Chondrocyte (in vitro differentiated cells): Measurements from ENCODE around the gene CARD19. TPM values are rescaled to one million over a fixed set of nuclear protein-coding genes. Genes with fewer than 3 reads are reported as not detected.

ENCODE experiments used
- DNase-seq: peaks from one replicate; pipeline ENCODE4 v3.0.0; 2021; ENCODE audit warnings: mixed read lengths, low spot score
- H3K27ac Mint-ChIP-seq: one replicate; pipeline ENCODE4 v1.8.0; 2021; ENCODE audit warnings: mild to moderate bottlenecking, moderate library complexity, mixed read lengths; ENCODE audit not compliant: unreplicated experiment
- H3K27me3 Mint-ChIP-seq: 2 replicates; pipeline ENCODE4 v1.8.0; 2021; ENCODE audit warnings: low read depth, mixed read lengths
- H3K36me3 Mint-ChIP-seq: 2 replicates; pipeline ENCODE4 v1.8.0; 2021; ENCODE audit warnings: low read depth, mixed read lengths
- H3K4me1 Mint-ChIP-seq: 2 replicates; pipeline ENCODE4 v1.8.0; 2021; ENCODE audit warnings: low read depth, mild to moderate bottlenecking, mixed read lengths
- H3K4me3 Mint-ChIP-seq: one replicate; pipeline ENCODE4 v1.8.0; 2021; ENCODE audit warnings: mild to moderate bottlenecking, moderate library complexity, mixed read lengths; ENCODE audit not compliant: unreplicated experiment
- H3K9me3 Mint-ChIP-seq: 2 replicates; pipeline ENCODE4 v1.8.0; 2021; ENCODE audit warnings: low read depth, mixed read lengths
- total RNA-seq: library from RNA; stranded (reverse); gene quantifications from 3 replicates; pipeline ENCODE4 v1.2.1, GENCODE V29; 2021
- TF ChIP-seq, protein P1 (sequence below): fragments of 200-600 bp; sonication (generic); IDR thresholded peaks from 2 replicates; pipeline ENCODE4 v1.5.0; 2021; ENCODE audit warnings: antibody characterized with exemption, mild to moderate bottlenecking, moderate library complexity

CARD19 gene
- total RNA-seq, 1 donor from 2014 or later, result 40.5 TPM

DNA sequence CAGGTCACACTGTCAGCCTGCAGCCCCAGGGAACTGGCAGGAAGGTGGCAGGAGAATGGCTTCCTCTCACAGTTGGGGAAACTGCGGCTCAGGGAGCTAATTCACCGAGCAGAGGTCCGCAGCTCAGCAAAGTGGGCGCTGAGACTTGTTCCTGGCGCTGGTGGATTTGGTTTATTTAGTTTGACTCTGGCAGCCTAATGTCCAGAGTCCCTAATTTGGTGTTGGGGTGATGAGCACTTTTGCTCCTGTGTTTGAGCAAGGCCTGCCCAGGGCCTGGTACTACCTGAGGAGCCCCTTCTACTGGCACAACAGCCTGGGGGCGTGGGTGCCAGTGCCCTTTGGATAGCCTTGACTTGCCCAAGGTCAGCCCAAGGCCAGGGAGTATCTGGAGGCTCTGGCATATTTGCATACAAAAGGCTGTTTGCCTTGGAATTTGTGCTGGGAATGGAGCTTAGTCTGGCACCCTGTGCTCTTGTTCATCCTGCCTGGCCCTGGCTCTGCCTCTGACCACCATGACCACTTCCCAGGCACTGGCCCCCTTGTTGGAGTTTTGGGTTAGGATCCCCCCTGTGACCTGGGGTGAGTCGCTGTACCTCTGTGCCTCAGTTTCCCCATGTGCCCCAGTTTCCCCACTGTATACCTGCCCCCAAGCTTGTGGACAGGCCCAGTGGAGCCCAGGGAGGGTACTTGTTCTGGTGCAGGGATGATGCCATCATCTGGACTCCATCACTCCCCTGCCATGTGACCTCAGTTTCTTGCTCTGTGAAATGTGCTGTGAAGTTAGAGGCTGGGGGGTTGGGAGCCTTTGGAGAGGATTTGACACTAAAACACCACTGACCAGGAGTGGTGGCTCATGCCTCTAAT lies 36.1 kb upstream of the CARD19 start:
- Mint-ChIP-seq H3K4me1 (peaks cover 3% of the 10 kb centered on the region), H3K4me3 (no peak overlapping the region)

DNA sequence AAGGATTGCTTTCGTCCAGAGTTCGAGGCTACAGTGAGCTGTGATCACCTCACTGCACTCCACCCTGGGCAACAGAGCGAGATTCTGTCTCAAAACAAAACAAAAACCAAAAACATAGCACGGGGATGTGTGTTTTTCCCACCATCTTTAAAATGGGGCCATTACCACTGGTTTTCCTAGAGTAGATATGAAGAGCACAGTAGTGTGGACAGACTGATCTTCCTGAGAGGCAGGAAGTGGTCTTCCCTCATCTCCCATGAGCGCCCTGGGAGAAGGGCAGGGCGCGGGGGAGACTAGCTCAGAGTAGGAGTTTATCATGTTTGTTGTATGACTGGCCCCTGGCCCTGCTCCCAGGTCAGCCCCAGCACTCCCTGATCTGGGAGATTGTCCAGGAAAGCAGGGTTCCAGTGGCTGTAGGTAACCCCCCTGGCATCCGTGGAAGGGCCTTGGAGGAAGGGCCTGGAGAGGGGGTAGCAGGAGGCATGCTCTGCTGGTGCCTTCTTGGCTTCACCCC lies 35.2 kb upstream of the CARD19 start:
- H3K27ac Mint-ChIP-seq, result no peak overlapping the region

More for the DNA sequence above, 36.1 kb upstream of the CARD19 start:
- no peak for DNase-seq
- H3K36me3 Mint-ChIP-seq, result no peaks in the 10 kb centered on the region
- H3K27ac Mint-ChIP-seq, result no peak overlapping the region
- TF ChIP-seq, protein P1, sequence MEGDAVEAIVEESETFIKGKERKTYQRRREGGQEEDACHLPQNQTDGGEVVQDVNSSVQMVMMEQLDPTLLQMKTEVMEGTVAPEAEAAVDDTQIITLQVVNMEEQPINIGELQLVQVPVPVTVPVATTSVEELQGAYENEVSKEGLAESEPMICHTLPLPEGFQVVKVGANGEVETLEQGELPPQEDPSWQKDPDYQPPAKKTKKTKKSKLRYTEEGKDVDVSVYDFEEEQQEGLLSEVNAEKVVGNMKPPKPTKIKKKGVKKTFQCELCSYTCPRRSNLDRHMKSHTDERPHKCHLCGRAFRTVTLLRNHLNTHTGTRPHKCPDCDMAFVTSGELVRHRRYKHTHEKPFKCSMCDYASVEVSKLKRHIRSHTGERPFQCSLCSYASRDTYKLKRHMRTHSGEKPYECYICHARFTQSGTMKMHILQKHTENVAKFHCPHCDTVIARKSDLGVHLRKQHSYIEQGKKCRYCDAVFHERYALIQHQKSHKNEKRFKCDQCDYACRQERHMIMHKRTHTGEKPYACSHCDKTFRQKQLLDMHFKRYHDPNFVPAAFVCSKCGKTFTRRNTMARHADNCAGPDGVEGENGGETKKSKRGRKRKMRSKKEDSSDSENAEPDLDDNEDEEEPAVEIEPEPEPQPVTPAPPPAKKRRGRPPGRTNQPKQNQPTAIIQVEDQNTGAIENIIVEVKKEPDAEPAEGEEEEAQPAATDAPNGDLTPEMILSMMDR, result no peak
- no peaks in the 10 kb centered on the region for H3K9me3 Mint-ChIP-seq
- peaks cover 13% of the 10 kb centered on the region for H3K27me3 Mint-ChIP-seq

DNA sequence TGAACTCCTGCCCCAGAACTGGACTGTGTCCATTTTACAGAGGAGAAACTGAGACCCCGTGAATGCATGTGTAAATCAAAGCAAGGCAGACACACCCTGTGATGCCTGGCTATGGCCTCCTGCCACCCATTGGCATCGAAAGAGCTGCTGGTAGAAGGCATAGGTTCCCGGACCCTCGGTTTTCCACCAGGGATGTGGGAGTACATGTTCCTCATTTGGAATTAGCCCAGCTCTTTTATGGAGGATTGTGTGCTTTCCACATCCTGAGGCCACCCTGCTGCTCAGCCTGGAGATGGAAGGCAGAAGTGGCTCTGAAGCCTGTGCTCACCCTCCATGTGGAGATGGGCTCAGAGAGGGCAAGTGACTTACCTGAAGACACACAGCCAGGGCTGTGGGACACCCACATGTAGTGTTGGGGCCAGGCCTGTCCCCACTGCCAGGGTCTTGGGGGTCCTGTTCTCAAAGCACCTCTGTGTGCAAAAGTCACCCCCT lies 34.7 kb upstream of the CARD19 start:
- Mint-ChIP-seq H3K9me3 (no peaks in the 10 kb centered on the region), H3K4me3 (no peak overlapping the region), H3K36me3 (no peaks in the 10 kb centered on the region), H3K27me3 (peaks cover 15% of the 10 kb centered on the region), H3K27ac (no peak overlapping the region), H3K4me1 (peaks cover 3% of the 10 kb centered on the region)
- no peak for DNase-seq
- TF ChIP-seq, protein P1, result no peak

More for the DNA sequence above, 35.2 kb upstream of the CARD19 start:
- TF ChIP-seq, protein P1, result no peak
- H3K4me3 Mint-ChIP-seq, result no peak overlapping the region
- H3K9me3 Mint-ChIP-seq, result no peaks in the 10 kb centered on the region
- H3K27me3 Mint-ChIP-seq, result peaks cover 15% of the 10 kb centered on the region
- H3K4me1 Mint-ChIP-seq, result peaks cover 3% of the 10 kb centered on the region
- DNase-seq, result no peak
- no peaks in the 10 kb centered on the region for H3K36me3 Mint-ChIP-seq

DNA sequence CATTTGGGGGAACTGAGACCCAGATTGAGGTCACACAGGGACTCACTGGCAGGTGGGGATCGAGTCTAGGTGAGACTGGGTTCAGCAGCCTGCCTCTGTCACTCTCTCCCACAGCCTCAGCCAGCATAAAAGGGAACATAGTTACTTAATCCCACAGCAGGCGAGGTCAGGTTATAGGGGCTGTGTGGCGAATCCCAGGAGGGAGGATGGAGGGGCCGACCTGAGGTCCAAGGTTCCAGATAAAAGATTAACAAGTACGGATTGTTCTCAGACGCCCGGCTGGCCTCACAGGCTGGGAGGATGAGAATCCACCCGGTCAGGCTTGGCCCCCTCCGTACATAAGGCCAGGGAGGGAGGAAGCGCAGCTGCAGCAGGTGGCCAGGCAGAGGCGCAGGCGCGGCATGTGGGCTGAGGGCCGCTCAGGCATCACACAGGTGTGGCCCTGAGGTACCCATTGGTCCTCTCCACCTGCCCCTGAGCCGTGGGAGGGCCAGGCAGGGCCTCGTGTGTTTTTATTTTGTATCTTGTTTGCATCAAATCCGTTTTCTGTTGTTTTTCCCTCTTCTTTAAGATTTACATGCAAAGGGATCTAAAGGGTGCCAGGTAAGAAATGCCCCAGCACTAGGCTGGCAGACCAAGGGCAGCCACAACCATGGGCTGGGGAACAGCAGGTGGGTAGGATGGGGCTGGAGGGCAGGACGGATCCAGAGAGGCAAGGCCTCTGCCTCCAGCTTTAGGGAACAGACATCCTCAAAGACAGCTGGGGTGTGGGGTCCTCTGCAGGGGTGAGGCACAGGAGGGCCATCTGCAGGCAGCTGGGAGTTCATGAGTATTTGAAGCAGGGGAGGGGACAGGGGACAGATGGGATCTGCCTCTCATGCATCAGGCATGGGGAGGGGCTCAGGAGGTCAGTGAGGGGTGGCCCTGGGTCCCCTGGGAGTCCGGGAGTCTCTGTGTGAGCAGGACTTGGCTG lies 33.9 kb upstream of the CARD19 start:
- Mint-ChIP-seq H3K36me3 (no peaks in the 10 kb centered on the region), H3K4me1 (peaks cover 3% of the 10 kb centered on the region), H3K27ac (no peak overlapping the region), H3K9me3 (no peaks in the 10 kb centered on the region), H3K27me3 (peaks cover 15% of the 10 kb centered on the region), H3K4me3 (no peak overlapping the region)
- DNase-seq, result no peak
- TF ChIP-seq, protein P1, result no peak
